GM19467 (cell line): ENCODE data around the gene AGA.

ENCODE experiments used
- ATAC-seq: cut with Tn5 transposase; IDR thresholded peaks from one replicate; pipeline ENCODE4 v1.9.1; 2021; ENCODE audit warnings: mild to moderate bottlenecking, moderate library complexity; ENCODE audit not compliant: unreplicated experiment

AGA gene

GRCh38 chr4:177391287-177391686 lies 51.0 kb downstream of the AGA start:
- ATAC-seq: no peak

GRCh38 chr4:177386278-177386815 lies 55.9 kb downstream of the AGA start:
- ATAC-seq: no peak

- no peak for ATAC-seq
Observed at GRCh38 chr4:177385576-177386277, 56.5 kb downstream of the AGA start.

- no peak for ATAC-seq
Observed at GRCh38 chr4:177384856-177385397, 57.3 kb downstream of the AGA start.

GRCh38 chr4:177381762-177382310 lies 60.4 kb downstream of the AGA start:
- ATAC-seq: no peak
